Measurements from ENCODE around the gene TXNDC2. TPM values are rescaled to one million over a fixed set of nuclear protein-coding genes. Genes with fewer than 3 reads are reported as not detected.
"Not testable (repeated sequence)": the region's sequence is repeated elsewhere in the genome, so short reads cannot be mapped to it uniquely, and the experiment has no call there.

TXNDC2 gene
- total RNA-seq, 1 donor from 2014 or later, result not detected

DNA sequence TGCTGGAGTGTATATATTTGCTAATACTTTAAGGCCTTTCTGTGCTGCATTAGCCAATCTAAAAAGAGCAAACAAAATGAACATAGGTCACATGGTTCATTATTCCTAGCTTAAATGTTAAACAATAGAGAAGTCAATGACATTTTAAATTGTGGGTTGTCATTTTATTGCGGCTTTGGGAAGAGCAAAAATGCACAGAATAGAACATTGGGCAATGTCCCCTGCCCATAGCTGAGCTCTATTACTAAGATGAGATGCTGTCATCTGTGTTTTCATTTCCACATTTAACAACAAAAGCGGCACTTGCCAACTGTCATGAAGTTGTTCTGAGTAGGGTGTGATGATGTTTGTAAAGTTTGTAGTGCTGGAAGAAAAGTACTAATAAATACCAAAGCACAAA lies 24.9 kb downstream of the TXNDC2 start:
- H3K4me1 Mint-ChIP-seq (ENCODE audit: low read depth, unreplicated experiment), result peaks cover 17% of the 10 kb centered on the region
- DNase-seq, result no peak
- TF ChIP-seq, protein P1, sequence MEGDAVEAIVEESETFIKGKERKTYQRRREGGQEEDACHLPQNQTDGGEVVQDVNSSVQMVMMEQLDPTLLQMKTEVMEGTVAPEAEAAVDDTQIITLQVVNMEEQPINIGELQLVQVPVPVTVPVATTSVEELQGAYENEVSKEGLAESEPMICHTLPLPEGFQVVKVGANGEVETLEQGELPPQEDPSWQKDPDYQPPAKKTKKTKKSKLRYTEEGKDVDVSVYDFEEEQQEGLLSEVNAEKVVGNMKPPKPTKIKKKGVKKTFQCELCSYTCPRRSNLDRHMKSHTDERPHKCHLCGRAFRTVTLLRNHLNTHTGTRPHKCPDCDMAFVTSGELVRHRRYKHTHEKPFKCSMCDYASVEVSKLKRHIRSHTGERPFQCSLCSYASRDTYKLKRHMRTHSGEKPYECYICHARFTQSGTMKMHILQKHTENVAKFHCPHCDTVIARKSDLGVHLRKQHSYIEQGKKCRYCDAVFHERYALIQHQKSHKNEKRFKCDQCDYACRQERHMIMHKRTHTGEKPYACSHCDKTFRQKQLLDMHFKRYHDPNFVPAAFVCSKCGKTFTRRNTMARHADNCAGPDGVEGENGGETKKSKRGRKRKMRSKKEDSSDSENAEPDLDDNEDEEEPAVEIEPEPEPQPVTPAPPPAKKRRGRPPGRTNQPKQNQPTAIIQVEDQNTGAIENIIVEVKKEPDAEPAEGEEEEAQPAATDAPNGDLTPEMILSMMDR (IDR thresholded peaks at IDR 0.05; ENCODE audit: partially characterized antibody, unreplicated experiment), result no peak
- no peaks in the 10 kb centered on the region for H3K36me3 Mint-ChIP-seq (ENCODE audit: unreplicated experiment)
- H3K9me3 Mint-ChIP-seq (ENCODE audit: unreplicated experiment), result peaks cover 15% of the 10 kb centered on the region
- H3K4me3 Mint-ChIP-seq (ENCODE audit: unreplicated experiment), result no peak overlapping the region
- H3K27ac Mint-ChIP-seq (ENCODE audit: unreplicated experiment), result no peak overlapping the region
- H3K27me3 Mint-ChIP-seq (ENCODE audit: unreplicated experiment), result peaks cover 10% of the 10 kb centered on the region

DNA sequence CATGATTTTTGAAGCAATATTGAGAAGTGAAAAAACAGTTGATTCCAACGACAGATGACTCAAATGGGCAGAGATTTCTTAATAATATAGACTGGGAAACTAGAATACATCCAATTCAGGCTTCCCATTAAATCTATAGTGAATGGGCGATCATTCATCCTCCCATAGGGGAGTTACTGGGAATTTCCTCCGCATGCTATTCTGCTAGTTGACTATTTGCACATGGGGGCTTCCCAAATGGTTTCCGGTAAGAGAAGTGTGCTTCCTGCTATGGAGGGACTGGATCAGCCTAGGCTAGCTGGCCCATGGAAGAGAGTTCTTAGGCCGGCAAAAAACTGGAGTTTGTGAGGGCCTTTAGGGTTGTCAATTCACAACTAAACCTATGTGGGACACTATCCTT lies 25.5 kb downstream of the TXNDC2 start:
- no peak overlapping the region for H3K4me3 Mint-ChIP-seq (ENCODE audit: unreplicated experiment)
- peaks cover 10% of the 10 kb centered on the region for H3K27me3 Mint-ChIP-seq (ENCODE audit: unreplicated experiment)
- peaks cover 23% of the 10 kb centered on the region for H3K4me1 Mint-ChIP-seq (ENCODE audit: low read depth, unreplicated experiment)
- no peaks in the 10 kb centered on the region for H3K36me3 Mint-ChIP-seq (ENCODE audit: unreplicated experiment)
- no peak overlapping the region for H3K27ac Mint-ChIP-seq (ENCODE audit: unreplicated experiment)
- no peak for DNase-seq
- peaks cover 15% of the 10 kb centered on the region for H3K9me3 Mint-ChIP-seq (ENCODE audit: unreplicated experiment)
- TF ChIP-seq, protein P1 (IDR thresholded peaks at IDR 0.05; ENCODE audit: partially characterized antibody, unreplicated experiment), result no peak

GRCh38 chr18:9912285-9912684 lies 26.5 kb downstream of the TXNDC2 start:
- H3K4me3 Mint-ChIP-seq (ENCODE audit: unreplicated experiment); H3K36me3 Mint-ChIP-seq (ENCODE audit: unreplicated experiment); DNase-seq: not testable (repeated sequence)
- Mint-ChIP-seq H3K4me1 (ENCODE audit: low read depth, unreplicated experiment) (peaks cover 23% of the 10 kb centered on the region), H3K27ac (ENCODE audit: unreplicated experiment) (peak overlapping the region; percentile 97), H3K27me3 (ENCODE audit: unreplicated experiment) (peaks cover 10% of the 10 kb centered on the region), H3K9me3 (ENCODE audit: unreplicated experiment) (peaks cover 15% of the 10 kb centered on the region)

DNA sequence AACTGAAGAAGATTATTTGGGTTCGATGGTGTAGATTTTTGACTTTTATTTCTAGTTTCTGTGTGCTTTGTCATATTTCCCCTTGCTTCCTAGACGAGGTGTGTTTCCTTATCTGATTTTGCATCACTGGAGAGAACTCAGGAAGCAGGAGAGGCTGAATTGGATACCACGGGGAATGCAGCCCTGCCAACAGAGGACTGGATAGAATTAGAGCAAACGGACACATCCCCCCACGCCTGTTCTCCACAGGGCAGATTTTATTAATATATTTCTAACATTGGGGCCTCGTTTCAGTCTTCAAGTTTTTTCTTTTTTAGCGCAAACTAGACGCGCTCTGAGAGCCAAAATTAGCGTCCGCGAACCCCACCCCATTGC lies 27.4 kb downstream of the TXNDC2 start:
- no peak for DNase-seq
- peak overlapping the region; percentile 89 for H3K4me3 Mint-ChIP-seq (ENCODE audit: unreplicated experiment)
- peak overlapping the region; percentile 97 for H3K27ac Mint-ChIP-seq (ENCODE audit: unreplicated experiment)
- H3K4me1 Mint-ChIP-seq (ENCODE audit: low read depth, unreplicated experiment), result peaks cover 16% of the 10 kb centered on the region
- peaks cover 15% of the 10 kb centered on the region for H3K9me3 Mint-ChIP-seq (ENCODE audit: unreplicated experiment)
- H3K36me3 Mint-ChIP-seq (ENCODE audit: unreplicated experiment), result no peaks in the 10 kb centered on the region
- peaks cover 10% of the 10 kb centered on the region for H3K27me3 Mint-ChIP-seq (ENCODE audit: unreplicated experiment)
- TF ChIP-seq, protein P1 (IDR thresholded peaks at IDR 0.05; ENCODE audit: partially characterized antibody, unreplicated experiment), result no peak

DNA sequence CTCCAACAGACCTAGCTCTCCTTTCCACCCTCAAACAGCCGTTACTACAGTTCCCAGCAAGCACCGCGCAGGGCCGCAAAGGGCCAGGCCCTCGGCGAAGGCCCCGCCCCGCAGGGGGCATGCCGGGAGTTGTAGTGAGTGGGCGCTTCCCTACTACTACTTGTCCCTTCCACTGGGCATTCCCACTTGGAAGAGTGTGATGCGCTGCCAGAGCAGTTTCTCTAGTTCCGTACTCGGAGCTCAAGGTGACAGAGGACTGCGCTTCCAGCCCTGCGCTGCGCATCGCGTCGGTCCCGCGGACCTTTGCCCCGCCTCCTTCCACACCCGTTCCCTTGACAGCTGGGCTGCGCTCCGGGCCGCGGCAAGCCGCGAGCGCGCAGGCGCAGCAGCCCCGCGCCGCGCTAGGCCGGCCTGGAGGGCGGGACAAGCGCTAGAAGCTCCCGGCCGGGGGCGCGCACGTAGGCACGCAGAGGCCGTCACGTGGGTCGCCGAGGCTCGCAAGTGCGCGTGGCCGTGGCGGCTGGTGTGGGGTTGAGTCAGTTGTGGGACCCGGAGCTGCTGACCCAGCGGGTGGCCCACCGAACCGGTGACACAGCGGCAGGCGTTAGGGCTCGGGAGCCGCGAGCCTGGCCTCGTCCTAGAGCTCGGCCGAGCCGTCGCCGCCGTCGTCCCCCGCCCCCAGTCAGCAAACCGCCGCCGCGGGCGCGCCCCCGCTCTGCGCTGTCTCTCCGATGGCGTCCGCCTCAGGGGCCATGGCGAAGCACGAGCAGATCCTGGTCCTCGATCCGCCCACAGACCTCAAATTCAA lies 28.0 kb downstream of the TXNDC2 start, which contains the start of gene VAPA:
VAPA (plus strand) TSS at position 491 of the 808 bp plus-strand sequence; CDS start at position 732, 241 bp downstream.
- Mint-ChIP-seq H3K4me3 (ENCODE audit: unreplicated experiment) (peak within 1 kb of the TSS; percentile 89), H3K4me1 (ENCODE audit: low read depth, unreplicated experiment) (peaks cover 16% of the 10 kb centered on the region), H3K36me3 (ENCODE audit: unreplicated experiment) (no peaks in the 10 kb centered on the region), H3K27ac (ENCODE audit: unreplicated experiment) (peak within 1 kb of the TSS; percentile 97), H3K27me3 (ENCODE audit: unreplicated experiment) (peaks cover 10% of the 10 kb centered on the region), H3K9me3 (ENCODE audit: unreplicated experiment) (peaks cover 15% of the 10 kb centered on the region)
- TF ChIP-seq, protein P1 (IDR thresholded peaks at IDR 0.05; ENCODE audit: partially characterized antibody, unreplicated experiment), result no peak
- peak; percentile 93 for DNase-seq

All from glutamatergic neuron (in vitro differentiated cells).